ENCODE results near the gene CAPN1. TPM values are rescaled to one million over a fixed set of nuclear protein-coding genes. Genes with fewer than 3 reads are reported as not detected.

The CAPN1 gene
- total and polyA plus RNA-seq, 2 of the 13 experiments (the other 11 are each of a cell fraction or from before 2014, with no cell fraction given) = 57.3 to 82.6 TPM

- TF ChIP-seq ZBTB4 (CRISPR knock-in tag; IDR thresholded peaks at IDR 0.05; ENCODE audit: borderline replicate concordance) = 0 out of 2 replicates have a peak, but pooled peaks have one; percentile 21
- TF ChIP-seq, protein P1, sequence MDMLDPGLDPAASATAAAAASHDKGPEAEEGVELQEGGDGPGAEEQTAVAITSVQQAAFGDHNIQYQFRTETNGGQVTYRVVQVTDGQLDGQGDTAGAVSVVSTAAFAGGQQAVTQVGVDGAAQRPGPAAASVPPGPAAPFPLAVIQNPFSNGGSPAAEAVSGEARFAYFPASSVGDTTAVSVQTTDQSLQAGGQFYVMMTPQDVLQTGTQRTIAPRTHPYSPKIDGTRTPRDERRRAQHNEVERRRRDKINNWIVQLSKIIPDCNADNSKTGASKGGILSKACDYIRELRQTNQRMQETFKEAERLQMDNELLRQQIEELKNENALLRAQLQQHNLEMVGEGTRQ (IDR thresholded peaks at IDR 0.05; ENCODE audit: low read depth, low read length) = no peak
- TF ChIP-seq, protein P1 (CRISPR knock-in tag; IDR thresholded peaks at IDR 0.05; ENCODE audit: borderline replicate concordance) = no peak
- TF ChIP-seq TAF1 (CRISPR knock-in tag; IDR thresholded peaks at IDR 0.05) = peak; percentile 30; the same call in 1 of the 2 replicates
- no peak for TF ChIP-seq MATR3 (CRISPR knock-in tag; IDR thresholded peaks at IDR 0.05)
- TF ChIP-seq DPF2 (CRISPR knock-in tag; IDR thresholded peaks at IDR 0.05; ENCODE audit: borderline replicate concordance, low read depth) = no peak
- peak; percentile 40; the same call in 1 of the 2 replicates for TF ChIP-seq IRF2 (CRISPR knock-in tag; IDR thresholded peaks at IDR 0.05)
- no peak for TF ChIP-seq HOXA9 (CRISPR knock-in tag; IDR thresholded peaks at IDR 0.05; ENCODE audit: borderline replicate concordance)
- no peak for TF ChIP-seq ATRX (CRISPR knock-in tag; IDR thresholded peaks at IDR 0.05; ENCODE audit: borderline replicate concordance)
- no peak for TF ChIP-seq ESRRA (CRISPR knock-in tag; IDR thresholded peaks at IDR 0.05; ENCODE audit: low read depth)
- no peak for TF ChIP-seq ZNF577 (CRISPR knock-in tag; IDR thresholded peaks at IDR 0.05; ENCODE audit: borderline replicate concordance, low read depth)
- 0 out of 2 replicates have a peak, but pooled peaks have one; percentile 60 for TF ChIP-seq ZNF777 (CRISPR knock-in tag; IDR thresholded peaks at IDR 0.05)
- TF ChIP-seq MTA1 (CRISPR knock-in tag; IDR thresholded peaks at IDR 0.05; ENCODE audit: borderline replicate concordance) = 0 out of 2 replicates have a peak, but pooled peaks have one; percentile 18
- TF ChIP-seq, protein P2, sequence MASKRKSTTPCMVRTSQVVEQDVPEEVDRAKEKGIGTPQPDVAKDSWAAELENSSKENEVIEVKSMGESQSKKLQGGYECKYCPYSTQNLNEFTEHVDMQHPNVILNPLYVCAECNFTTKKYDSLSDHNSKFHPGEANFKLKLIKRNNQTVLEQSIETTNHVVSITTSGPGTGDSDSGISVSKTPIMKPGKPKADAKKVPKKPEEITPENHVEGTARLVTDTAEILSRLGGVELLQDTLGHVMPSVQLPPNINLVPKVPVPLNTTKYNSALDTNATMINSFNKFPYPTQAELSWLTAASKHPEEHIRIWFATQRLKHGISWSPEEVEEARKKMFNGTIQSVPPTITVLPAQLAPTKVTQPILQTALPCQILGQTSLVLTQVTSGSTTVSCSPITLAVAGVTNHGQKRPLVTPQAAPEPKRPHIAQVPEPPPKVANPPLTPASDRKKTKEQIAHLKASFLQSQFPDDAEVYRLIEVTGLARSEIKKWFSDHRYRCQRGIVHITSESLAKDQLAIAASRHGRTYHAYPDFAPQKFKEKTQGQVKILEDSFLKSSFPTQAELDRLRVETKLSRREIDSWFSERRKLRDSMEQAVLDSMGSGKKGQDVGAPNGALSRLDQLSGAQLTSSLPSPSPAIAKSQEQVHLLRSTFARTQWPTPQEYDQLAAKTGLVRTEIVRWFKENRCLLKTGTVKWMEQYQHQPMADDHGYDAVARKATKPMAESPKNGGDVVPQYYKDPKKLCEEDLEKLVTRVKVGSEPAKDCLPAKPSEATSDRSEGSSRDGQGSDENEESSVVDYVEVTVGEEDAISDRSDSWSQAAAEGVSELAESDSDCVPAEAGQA (IDR thresholded peaks at IDR 0.05; ENCODE audit: low read depth) = no peak
- TF ChIP-seq, protein P2 (CRISPR knock-in tag; IDR thresholded peaks at IDR 0.05; ENCODE audit: borderline replicate concordance) = 0 out of 2 replicates have a peak, but pooled peaks have one; percentile 16
- TF ChIP-seq RFXANK (CRISPR knock-in tag; IDR thresholded peaks at IDR 0.05) = no peak
Measured at GRCh38 chr11:65225279-65226102, 43.8 kb downstream of the CAPN1 start (continued).
